Measurements from ENCODE around the gene CMTM7.

Gene CMTM7

DNA sequence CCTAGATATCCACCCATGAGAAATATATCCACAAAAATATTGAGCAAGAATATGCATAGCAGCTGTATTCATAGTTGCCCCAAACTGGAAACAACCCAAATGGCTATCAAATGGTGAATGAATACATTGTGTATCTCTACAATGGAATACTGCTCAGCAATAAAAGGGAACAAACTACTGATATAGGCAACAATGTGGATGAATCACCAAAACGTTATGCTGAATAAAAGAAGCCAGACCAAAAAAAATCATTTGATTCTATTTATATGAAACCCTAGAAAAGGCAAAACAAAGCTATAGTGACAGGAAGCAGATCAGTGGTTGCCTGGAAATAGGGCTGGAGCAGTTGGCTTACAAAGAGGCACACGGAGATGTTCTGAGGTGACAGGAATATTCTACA, 15.5 kb upstream of the CMTM7 start:
- TF ChIP-seq GABPA (IDR thresholded peaks at IDR 0.05; ENCODE audit: low read depth) (no peak), POLR2AphosphoS5 (IDR thresholded peaks at IDR 0.05; ENCODE audit: low read depth) (no peak), SPI1 (IDR thresholded peaks at IDR 0.05; ENCODE audit: borderline replicate concordance, low read depth) (no peak), REST (IDR thresholded peaks at IDR 0.05; ENCODE audit: insufficient replicate concordance, low read depth) (no peak)
- TF ChIP-seq, protein P1, sequence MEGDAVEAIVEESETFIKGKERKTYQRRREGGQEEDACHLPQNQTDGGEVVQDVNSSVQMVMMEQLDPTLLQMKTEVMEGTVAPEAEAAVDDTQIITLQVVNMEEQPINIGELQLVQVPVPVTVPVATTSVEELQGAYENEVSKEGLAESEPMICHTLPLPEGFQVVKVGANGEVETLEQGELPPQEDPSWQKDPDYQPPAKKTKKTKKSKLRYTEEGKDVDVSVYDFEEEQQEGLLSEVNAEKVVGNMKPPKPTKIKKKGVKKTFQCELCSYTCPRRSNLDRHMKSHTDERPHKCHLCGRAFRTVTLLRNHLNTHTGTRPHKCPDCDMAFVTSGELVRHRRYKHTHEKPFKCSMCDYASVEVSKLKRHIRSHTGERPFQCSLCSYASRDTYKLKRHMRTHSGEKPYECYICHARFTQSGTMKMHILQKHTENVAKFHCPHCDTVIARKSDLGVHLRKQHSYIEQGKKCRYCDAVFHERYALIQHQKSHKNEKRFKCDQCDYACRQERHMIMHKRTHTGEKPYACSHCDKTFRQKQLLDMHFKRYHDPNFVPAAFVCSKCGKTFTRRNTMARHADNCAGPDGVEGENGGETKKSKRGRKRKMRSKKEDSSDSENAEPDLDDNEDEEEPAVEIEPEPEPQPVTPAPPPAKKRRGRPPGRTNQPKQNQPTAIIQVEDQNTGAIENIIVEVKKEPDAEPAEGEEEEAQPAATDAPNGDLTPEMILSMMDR (IDR thresholded peaks at IDR 0.05; ENCODE audit: insufficient read depth, low read length) = no peak
- Histone ChIP-seq H3K27ac (replicated peaks) (no peak overlapping the region), H3K4me3 (replicated peaks; ENCODE audit: insufficient read depth, low read length) (no peak overlapping the region), H3K27me3 (ENCODE audit: insufficient read depth, poor library complexity, severe bottlenecking) (no peaks in the 10 kb centered on the region)
- DNase-seq (ENCODE audit: low read depth in 1 of 2, low spot score in 1 of 2) = no peak

GRCh38 chr3:32379831-32380500, 11.7 kb upstream of the CMTM7 start:
- Histone ChIP-seq H3K27ac (replicated peaks) (no peak overlapping the region), H3K27me3 (ENCODE audit: insufficient read depth, poor library complexity, severe bottlenecking) (no peaks in the 10 kb centered on the region), H3K4me3 (replicated peaks; ENCODE audit: insufficient read depth, low read length) (no peak overlapping the region)
- TF ChIP-seq POLR2AphosphoS5 (IDR thresholded peaks at IDR 0.05; ENCODE audit: low read depth) = no peak
- DNase-seq (ENCODE audit: low read depth in 1 of 2, low spot score in 1 of 2) = no peak

GRCh38 chr3:32381922-32382321, 9.7 kb upstream of the CMTM7 start:
- Histone ChIP-seq H3K4me3 (replicated peaks; ENCODE audit: insufficient read depth, low read length) (no peak overlapping the region), H3K27ac (replicated peaks) (no peak overlapping the region), H3K27me3 (ENCODE audit: insufficient read depth, poor library complexity, severe bottlenecking) (no peaks in the 10 kb centered on the region)
- no peak for DNase-seq (ENCODE audit: low read depth in 1 of 2, low spot score in 1 of 2)
- TF ChIP-seq POLR2AphosphoS5 (IDR thresholded peaks at IDR 0.05; ENCODE audit: low read depth) (no peak), REST (IDR thresholded peaks at IDR 0.05; ENCODE audit: insufficient replicate concordance, low read depth) (no peak), GABPA (IDR thresholded peaks at IDR 0.05; ENCODE audit: low read depth) (no peak), SPI1 (IDR thresholded peaks at IDR 0.05; ENCODE audit: borderline replicate concordance, low read depth) (no peak)
- TF ChIP-seq, protein P1 (IDR thresholded peaks at IDR 0.05; ENCODE audit: insufficient read depth, low read length) = no peak

DNA sequence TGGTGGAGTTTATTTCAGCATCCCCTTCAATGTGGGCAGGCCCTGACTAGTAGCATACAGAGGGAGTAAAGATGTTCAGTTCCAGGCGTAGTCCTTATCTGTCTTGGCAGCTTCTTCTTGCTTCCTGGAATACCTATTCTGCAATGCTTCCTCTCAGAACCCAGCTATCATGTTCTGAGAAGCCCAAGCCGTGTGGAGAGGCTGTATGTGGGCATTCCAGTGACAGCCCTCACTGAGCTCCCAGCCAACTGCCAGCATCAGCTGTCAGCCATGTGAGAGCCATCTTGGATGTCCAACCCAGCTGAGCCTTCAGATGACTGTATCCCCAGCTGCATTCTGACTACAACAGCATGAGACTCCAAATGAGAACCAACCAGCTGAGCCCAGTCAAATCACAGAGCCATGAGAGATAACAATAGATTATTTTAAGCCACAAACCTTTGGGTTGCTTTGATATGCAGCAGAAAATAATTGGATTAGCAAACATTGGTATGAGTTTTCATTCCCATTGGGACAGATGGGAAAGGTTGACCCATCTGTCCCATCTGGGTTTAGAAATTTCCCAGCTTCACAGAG, 8.4 kb upstream of the CMTM7 start:
- no peak for TF ChIP-seq REST (IDR thresholded peaks at IDR 0.05; ENCODE audit: insufficient replicate concordance, low read depth)
- TF ChIP-seq, protein P1 (IDR thresholded peaks at IDR 0.05; ENCODE audit: insufficient read depth, low read length) = no peak
- TF ChIP-seq GABPA (IDR thresholded peaks at IDR 0.05; ENCODE audit: low read depth) = no peak
- TF ChIP-seq POLR2AphosphoS5 (IDR thresholded peaks at IDR 0.05; ENCODE audit: low read depth) = no peak
- TF ChIP-seq SPI1 (IDR thresholded peaks at IDR 0.05; ENCODE audit: borderline replicate concordance, low read depth) = no peak
- no peak overlapping the region for H3K27ac ChIP-seq (replicated peaks)
- H3K27me3 ChIP-seq (ENCODE audit: insufficient read depth, poor library complexity, severe bottlenecking) = no peaks in the 10 kb centered on the region
- H3K4me3 ChIP-seq (replicated peaks; ENCODE audit: insufficient read depth, low read length) = no peak overlapping the region
- DNase-seq (ENCODE audit: low read depth in 1 of 2, low spot score in 1 of 2) = no peak
